ENCODE measurements around the gene SNORC. TPM values are rescaled to one million over a fixed set of nuclear protein-coding genes. Genes with fewer than 3 reads are reported as not detected.

SNORC gene
- total and polyA plus RNA-seq, 2 of the 13 experiments (the other 11 are each of a cell fraction or from before 2014, with no cell fraction given): 59.1 to 86.1 TPM

DNA sequence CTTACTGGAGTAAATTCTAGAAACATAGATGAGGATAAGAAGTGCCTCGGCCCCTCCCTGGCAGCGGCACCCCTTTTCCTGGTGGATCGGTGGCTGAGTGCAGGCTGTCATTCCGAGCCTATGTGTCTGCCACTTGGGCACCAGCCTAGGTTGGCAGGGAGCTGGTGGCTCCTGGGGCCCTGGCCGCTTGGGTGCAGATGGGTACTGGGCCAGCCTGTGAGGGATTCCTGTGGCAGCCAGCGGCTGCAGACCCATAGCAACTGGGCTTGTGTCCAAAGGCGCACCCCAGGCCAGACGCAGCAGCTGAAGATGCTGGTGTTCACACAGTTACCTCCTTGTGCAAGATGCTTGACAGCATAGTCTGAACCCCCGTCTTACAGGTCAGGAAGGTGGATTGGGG, 2.8 kb downstream of the SNORC start (continued):
- TF ChIP-seq, protein P1, sequence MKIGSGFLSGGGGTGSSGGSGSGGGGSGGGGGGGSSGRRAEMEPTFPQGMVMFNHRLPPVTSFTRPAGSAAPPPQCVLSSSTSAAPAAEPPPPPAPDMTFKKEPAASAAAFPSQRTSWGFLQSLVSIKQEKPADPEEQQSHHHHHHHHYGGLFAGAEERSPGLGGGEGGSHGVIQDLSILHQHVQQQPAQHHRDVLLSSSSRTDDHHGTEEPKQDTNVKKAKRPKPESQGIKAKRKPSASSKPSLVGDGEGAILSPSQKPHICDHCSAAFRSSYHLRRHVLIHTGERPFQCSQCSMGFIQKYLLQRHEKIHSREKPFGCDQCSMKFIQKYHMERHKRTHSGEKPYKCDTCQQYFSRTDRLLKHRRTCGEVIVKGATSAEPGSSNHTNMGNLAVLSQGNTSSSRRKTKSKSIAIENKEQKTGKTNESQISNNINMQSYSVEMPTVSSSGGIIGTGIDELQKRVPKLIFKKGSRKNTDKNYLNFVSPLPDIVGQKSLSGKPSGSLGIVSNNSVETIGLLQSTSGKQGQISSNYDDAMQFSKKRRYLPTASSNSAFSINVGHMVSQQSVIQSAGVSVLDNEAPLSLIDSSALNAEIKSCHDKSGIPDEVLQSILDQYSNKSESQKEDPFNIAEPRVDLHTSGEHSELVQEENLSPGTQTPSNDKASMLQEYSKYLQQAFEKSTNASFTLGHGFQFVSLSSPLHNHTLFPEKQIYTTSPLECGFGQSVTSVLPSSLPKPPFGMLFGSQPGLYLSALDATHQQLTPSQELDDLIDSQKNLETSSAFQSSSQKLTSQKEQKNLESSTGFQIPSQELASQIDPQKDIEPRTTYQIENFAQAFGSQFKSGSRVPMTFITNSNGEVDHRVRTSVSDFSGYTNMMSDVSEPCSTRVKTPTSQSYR (CRISPR knock-in tag; IDR thresholded peaks at IDR 0.05; ENCODE audit: borderline replicate concordance): no peak

DNA sequence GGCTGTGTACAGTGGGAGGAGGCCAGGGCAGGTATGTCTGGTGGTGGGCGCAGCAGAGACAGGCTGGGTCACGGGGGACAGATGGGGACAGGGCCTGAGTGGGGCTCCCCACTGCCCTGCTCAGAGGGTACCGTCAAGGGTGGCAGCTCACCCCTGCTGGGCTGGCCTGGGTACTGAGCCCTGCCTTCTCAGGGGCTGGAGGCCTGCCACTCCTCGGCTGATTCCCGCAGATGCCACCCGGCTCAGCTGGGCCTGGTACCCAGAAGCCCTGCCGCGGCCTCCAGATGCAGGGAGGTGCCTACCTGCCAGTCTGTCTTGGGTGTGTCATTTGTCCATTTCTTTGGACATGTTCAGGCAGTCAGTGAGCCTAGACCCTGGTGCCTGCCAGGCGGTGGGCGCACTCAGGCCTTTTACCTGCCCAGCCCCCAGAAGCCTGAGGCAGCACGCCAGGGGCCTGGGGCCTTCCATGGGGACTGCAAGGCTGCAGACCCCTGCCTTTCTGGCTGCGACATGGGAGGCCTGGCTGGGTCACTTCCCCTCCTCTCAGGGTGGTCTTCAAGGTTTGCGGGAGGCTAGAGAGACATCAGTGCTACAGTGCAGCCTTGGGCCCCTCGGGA, 3.3 kb downstream of the SNORC start:
- Histone ChIP-seq H3K4me3 (replicated peaks in 1 of 3; ENCODE audit: insufficient read depth in 1 of 3, low read depth in 2 of 3, low read length in 3 of 3) (peak overlapping the region in 1 of 3 experiments; percentile 72; a peak in 2 of 6 replicates), H3K79me2 (ENCODE audit: insufficient read depth, low read length) (peaks cover 74% of the 10 kb centered on the region), H3K27me3 (ENCODE audit: control insufficient read depth in 1 of 2, insufficient read depth in 2 of 2, low read length in 2 of 2) (no peaks in the 10 kb centered on the region), H3K27ac (ENCODE audit: extremely low read length, insufficient read depth, low read length) (peak overlapping the region; percentile 94), H2AFZ (ENCODE audit: low read length) (no peak overlapping the region), H3K36me3 (replicated peaks in 1 of 2; ENCODE audit: control insufficient read depth in 1 of 2, insufficient read depth in 2 of 2, low read length in 2 of 2) (peaks cover 0 to 12% of the 10 kb centered on the region in 2 experiments; a peak in 3 of 5 replicates), H3K9me3 (ENCODE audit: low read length) (no peaks in the 10 kb centered on the region), H3K9ac (ENCODE audit: insufficient read depth, low read depth, low read length) (peak overlapping the region; percentile 92), H3K4me1 (ENCODE audit: insufficient read depth, low read length) (peaks cover 89% of the 10 kb centered on the region), H4K20me1 (ENCODE audit: insufficient read depth, low read length) (no peaks in the 10 kb centered on the region), H3K4me2 (ENCODE audit: low read depth, low read length) (peak overlapping the region; percentile 79)
- no peak for DNase-seq (ENCODE audit: low spot score)
- CTCF ChIA-PET (ENCODE audit: low intra/inter-chr PET ratio, low total read pairs): no interaction called here
- no TSS peak for BruUV-seq (replicated peaks)
- 94% methylated on average over 5 of the region's 14 CpGs for WGBS (ENCODE audit: low lambda C conversion rate)
- no peak for ATAC-seq
- POLR2A ChIA-PET: interaction anchor here (1.2 to 8.6 kb wide), 5 partner anchors 8 to 187 kb away, joined by 3 to 297 read pairs (median 6); partner anchors contain the start of genes INPP5D and NGEF
- intact Hi-C loops (cut with micrococcal nuclease; ENCODE audit: unreplicated experiment) (no loop called here), in situ Hi-C loops (cut with HindIII; ENCODE audit: extremely low pct_ligation_motif_present, low pct_unique_long_range_greater_than_20kb) (no loop called here)
- no peak for FAIRE-seq
- TF ChIP-seq ZBTB21 (CRISPR knock-in tag; IDR thresholded peaks at IDR 0.05) (no peak), NRL (CRISPR knock-in tag; IDR thresholded peaks at IDR 0.05; ENCODE audit: borderline replicate concordance) (peak; percentile 58; the same call in 1 of the 2 replicates), TP53 (CRISPR knock-in tag; conservative IDR thresholded peaks at IDR 0.05) (no peak), KLF13 (CRISPR knock-in tag; IDR thresholded peaks at IDR 0.05) (no peak), ZFP36L2 (CRISPR knock-in tag; IDR thresholded peaks at IDR 0.05) (no peak), ATF1 (CRISPR knock-in tag; IDR thresholded peaks at IDR 0.05) (no peak), NFATC3 (CRISPR knock-in tag; IDR thresholded peaks at IDR 0.05) (no peak), AHR (CRISPR knock-in tag; IDR thresholded peaks at IDR 0.05) (no peak), ZSCAN9 (CRISPR knock-in tag; IDR thresholded peaks at IDR 0.05; ENCODE audit: borderline replicate concordance) (no peak), HNRNPUL1 (IDR thresholded peaks at IDR 0.05; ENCODE audit: low read depth, low read length) (no peak), ZNF496 (CRISPR knock-in tag; IDR thresholded peaks at IDR 0.05; ENCODE audit: insufficient replicate concordance) (no peak), CEBPB (IDR thresholded peaks at IDR 0.05; ENCODE audit: borderline replicate concordance, low read depth, low read length) (no peak), GLI4 (CRISPR knock-in tag; IDR thresholded peaks at IDR 0.05; ENCODE audit: borderline replicate concordance) (no peak), ZNF205 (CRISPR knock-in tag; IDR thresholded peaks at IDR 0.05) (no peak)
- TF ChIP-seq, protein P2, sequence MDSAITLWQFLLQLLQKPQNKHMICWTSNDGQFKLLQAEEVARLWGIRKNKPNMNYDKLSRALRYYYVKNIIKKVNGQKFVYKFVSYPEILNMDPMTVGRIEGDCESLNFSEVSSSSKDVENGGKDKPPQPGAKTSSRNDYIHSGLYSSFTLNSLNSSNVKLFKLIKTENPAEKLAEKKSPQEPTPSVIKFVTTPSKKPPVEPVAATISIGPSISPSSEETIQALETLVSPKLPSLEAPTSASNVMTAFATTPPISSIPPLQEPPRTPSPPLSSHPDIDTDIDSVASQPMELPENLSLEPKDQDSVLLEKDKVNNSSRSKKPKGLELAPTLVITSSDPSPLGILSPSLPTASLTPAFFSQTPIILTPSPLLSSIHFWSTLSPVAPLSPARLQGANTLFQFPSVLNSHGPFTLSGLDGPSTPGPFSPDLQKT (CRISPR knock-in tag; IDR thresholded peaks at IDR 0.05; ENCODE audit: borderline replicate concordance): no peak
- TF ChIP-seq, protein P3, sequence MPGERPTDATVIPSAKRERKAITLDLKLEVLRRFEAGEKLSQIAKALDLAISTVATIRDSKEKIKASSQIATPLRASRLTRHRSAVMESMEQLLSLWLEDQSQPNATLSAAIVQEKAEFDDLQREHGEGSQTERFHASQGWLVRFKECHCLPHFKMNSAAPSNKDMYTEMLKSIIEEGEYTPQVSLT (CRISPR knock-in tag; IDR thresholded peaks at IDR 0.05; ENCODE audit: borderline replicate concordance, low read depth): no peak
- TF ChIP-seq, protein P4, sequence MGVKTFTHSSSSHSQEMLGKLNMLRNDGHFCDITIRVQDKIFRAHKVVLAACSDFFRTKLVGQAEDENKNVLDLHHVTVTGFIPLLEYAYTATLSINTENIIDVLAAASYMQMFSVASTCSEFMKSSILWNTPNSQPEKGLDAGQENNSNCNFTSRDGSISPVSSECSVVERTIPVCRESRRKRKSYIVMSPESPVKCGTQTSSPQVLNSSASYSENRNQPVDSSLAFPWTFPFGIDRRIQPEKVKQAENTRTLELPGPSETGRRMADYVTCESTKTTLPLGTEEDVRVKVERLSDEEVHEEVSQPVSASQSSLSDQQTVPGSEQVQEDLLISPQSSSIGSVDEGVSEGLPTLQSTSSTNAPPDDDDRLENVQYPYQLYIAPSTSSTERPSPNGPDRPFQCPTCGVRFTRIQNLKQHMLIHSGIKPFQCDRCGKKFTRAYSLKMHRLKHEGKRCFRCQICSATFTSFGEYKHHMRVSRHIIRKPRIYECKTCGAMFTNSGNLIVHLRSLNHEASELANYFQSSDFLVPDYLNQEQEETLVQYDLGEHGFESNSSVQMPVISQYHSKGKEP (CRISPR knock-in tag; IDR thresholded peaks at IDR 0.05): no peak
